HG03064 (cell line): ENCODE measurements around the gene TTC7B.

ENCODE experiments used
- ATAC-seq: cut with Tn5 transposase; IDR thresholded peaks from one replicate; pipeline ENCODE4 v1.9.1; 2021; ENCODE audit warnings: low read depth; ENCODE audit not compliant: unreplicated experiment

Gene TTC7B

DNA sequence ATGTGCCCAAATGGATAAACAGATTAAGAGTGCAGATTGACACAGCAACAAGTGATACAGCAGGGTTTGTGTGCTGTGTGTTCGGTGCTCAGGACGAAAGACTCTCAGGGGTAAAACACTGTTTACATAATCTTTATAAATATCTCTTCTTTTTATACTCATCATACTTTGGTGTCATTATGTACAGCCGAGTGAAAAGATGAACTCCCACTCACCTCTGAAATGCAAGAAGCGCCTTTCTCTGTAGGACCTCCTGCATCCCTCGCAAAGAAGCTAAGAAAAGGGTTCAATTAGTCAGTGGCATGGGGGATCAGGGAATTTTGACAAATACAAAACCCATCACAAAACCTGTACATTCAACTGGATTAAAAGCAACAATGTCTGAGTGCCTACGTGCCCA lies 163.6 kb downstream of the TTC7B start:
- ATAC-seq, result no peak

DNA sequence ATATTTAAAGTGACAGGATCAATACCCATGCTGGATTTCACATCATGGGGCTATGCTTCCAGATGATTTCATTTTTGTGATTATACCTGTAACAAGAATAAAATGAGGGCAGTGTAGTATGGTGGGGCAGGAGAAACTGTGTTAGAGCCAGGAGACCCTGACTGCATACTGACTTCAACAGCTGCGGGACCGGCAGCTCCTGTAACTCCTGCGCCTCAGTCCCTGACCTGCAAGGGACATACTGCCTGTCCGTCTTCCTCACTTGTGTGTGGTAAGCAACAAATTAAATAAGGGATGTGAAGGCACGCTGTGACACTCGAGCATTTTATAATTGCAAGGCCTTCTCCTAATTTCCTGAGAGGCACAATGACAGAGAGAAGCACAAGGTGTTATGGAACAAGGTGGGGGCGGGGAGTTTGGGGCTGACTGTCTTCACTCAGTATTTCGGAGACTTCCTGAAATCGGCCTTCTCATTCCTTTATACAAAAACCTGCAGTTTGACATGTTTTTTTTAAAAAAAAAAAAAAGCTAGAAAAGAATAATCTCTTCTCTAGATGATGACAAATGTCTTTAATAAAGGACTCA lies 164.2 kb downstream of the TTC7B start:
- no peak for ATAC-seq

DNA sequence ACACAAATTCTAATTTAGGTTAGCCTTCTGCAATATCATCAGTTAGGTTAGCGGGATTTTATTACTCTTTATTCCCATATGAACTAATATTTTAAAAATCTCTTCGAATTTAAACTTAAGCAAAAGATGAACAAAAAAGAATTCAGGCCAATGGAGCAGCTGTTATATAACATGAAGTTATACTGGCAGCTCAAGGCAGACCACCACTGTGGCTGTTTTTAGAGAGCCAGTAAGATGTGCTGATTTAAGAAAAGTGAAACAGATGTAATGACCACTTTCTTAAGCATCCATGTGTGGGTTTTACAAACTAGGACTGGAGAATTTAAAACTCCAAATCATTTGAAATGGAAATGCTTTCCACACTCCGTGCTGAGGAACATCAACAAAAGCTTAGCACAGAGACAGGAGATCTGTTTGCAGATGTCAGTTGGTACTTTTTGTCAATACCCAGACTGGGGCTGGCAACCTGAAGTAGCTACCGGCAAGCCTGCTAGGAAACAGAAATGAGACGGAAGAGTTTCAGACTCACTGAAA lies 164.9 kb downstream of the TTC7B start:
- no peak for ATAC-seq

- ATAC-seq, result no peak
These were observed 166.6 kb downstream of the TTC7B start for GRCh38 chr14:90649557-90650135.

DNA sequence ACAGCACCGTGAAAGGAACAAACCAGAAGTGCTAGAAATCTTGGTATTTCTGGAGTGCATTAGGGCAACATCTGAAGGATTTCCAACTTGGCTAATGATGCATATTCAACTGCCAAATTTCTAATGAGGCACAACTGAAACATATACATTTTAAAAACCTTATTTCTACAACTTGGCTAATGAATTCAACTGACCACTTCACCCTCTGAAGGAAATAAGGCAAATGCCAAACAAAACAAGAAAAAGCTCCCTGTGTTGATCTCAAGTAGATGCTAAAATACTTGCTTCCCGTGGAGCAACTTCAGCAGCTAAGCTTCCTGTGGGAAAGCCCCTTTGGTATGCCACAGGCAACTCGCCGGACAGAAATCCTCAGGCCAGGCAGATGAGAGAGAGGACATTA lies 167.1 kb downstream of the TTC7B start:
- ATAC-seq, result no peak

- no peak for ATAC-seq
These were observed 167.8 kb downstream of the TTC7B start for GRCh38 chr14:90648421-90648820.

GRCh38 chr14:90647473-90648005 lies 168.7 kb downstream of the TTC7B start:
- no peak for ATAC-seq

DNA sequence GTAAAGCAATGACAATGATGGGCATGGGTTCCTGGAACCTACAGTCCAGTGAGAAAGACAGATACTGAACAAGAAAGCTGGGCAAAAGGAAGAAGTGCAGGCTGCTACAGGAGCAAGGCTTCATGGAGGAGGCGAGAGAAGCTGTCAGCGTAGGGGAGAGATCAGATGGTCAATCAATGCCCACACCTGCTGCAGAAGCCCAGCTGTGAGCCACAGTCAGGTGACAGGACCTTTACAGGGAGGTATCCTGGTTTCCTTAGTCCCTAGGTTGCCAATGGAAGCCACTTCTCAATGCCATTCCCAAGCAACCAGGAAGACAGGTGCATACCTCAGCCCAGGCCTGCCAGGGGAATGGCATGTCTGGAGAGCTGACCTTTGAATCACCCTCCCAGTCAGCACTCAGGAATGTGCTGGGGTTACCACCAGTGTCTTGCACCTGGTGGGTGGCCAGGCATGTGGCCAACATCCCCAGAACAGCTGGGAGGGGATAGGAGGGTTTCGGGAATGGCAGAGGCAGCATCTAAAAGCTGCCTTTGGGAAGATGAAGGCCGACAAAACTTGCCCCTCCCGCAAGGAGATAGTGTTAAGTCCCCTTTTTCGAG lies 170.3 kb downstream of the TTC7B start:
- no peak for ATAC-seq

GRCh38 chr14:90644882-90645281 lies 171.3 kb downstream of the TTC7B start:
- ATAC-seq, result no peak

DNA sequence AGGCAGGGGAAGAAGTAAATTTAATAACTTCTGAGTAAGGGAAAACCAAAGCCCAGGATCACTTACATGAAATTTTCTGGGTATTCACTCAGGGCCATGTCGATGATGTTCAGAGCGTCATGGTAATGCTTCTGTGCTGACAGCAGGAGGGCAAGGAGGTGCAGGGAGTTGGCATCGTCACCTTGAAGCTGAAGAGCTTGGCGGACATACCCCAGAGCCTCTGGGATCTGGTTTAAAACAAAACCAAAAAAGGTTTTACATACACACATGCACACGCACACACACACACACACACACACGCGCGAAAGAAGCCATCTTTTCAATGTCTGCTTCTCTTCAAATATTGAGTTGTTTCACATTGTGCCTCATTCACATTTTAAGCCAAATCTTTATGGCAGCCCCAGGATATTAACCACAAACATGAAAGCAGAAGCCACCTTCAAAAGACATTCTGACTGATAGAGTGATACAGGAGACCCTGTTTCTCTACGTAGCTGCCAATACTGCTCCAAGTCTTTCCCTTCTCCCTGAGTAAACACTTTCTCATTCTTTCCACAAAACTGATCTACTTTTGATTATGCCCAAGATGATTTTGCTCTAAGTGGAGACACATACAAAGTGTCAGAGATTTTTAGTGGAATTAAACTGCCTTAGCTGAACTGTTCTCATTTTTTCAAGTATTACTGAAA lies 172.1 kb downstream of the TTC7B start:
- no peak for ATAC-seq

DNA sequence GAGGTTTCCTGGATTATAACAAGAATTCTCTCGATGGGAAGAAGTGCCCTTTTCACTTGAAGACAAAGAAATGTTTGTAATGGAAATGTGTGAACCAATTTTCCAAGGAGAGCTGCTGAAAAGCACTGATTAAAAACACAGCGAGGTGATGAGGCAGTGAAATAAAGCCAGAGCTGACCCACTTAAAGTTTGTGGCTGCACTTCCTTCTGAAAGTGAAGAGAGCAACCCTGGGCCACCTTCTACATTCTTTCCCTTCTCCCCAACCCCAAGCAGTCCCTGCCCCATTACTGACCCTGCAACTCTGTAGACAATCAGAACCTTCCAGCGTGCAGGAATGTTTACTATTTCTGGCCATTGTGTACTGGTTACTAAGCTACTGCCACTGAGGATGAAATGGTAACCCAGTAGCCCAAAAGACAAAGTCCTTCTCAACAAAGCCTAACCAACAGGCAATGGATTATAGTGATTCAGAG lies 173.9 kb downstream of the TTC7B start:
- ATAC-seq, result no peak

DNA sequence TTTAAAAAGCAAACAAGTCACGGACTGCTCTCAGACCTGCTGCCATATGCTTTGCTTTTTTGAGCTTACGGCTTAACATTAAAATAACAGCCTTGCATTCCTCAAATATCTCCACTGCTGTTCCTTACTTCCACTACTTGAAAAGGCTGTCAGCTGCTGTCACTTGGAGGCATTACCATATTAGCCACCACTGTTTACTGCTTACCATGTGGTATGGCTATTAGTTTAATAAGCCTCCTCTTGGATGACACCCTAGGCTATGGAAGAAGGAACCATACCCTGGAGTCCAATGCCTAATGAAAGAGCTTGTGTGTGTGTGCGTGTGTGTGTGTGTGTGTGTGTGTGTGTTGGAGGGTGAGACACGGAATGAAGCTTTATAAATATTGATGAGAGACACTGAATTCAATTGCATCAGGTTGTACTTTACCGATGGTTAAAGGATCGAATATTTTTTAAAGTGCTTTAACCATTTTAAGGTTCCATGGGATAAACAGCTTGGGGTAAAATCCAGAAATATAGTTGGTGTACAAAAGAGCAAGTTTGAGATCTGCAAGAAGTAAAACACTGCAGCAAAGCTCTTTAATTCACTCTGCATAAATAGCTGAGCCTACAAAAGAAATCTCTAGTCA lies 174.5 kb downstream of the TTC7B start:
- ATAC-seq, result no peak

DNA sequence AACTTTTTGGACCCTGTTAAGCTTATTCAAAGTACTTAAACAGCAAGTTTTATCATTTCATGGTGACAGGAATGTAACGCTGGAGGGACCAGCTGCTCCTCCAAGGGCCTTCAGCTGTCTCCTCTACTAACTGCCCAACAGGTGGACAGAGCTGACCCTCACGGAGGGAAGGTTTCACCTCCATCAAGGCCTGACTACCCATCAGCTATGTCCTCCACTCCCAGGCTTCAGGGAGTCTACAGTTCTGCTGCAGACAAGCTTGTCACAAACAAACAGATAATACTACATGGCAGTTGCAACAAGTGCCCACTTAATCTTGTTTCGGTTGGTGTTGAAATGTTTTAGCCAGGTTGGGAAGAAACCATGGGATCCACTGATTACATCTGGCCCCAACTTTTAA lies 175.1 kb downstream of the TTC7B start:
- ATAC-seq, result no peak

DNA sequence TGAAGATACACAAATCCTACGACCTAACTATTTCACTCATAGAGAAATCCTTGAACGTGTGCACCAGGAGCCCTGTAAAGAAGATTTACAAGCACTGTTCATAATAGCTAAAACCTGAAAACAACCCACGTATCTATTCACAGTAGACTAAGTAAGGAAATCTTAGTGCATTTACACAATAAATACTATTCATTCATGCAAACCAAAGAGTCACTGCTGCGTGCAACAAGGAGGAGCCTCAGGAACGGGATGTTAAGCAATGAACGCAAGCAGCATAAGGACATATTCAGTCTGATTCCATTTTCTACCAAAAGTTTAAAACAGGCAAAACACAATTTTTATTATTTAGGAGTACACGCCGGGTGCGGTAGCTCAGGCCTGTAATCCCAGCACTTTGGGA lies 176.6 kb downstream of the TTC7B start:
- no peak for ATAC-seq

- ATAC-seq, result no peak
These were observed 183.4 kb downstream of the TTC7B start for GRCh38 chr14:90632871-90633270.

- ATAC-seq, result no peak
These were observed 183.8 kb downstream of the TTC7B start for GRCh38 chr14:90632451-90632850.

- no peak for ATAC-seq
These were observed 185.9 kb downstream of the TTC7B start for GRCh38 chr14:90630171-90630806.

- ATAC-seq, result no peak
These were observed 186.8 kb downstream of the TTC7B start for GRCh38 chr14:90629471-90629870.

- ATAC-seq, result no peak
These were observed 187.4 kb downstream of the TTC7B start for GRCh38 chr14:90628825-90629224.

- ATAC-seq, result no peak
These were observed 188.8 kb downstream of the TTC7B start for GRCh38 chr14:90627478-90627877.
